Trophoblast cell (in vitro differentiated cells and primary cell): ENCODE data around the gene RNASE2.
A peak's percentile ranks its signal among the peaks of the same experiment; 100 is the strongest.

Experiments used
- DNase-seq, 2 donors: peaks; one replicate each; pipeline ENCODE4 v3.0.0-alpha.2; 2016
- H2AFZ ChIP-seq: 2 replicates; pipeline ENCODE4 v1.6.1; 2013; ENCODE audit warnings: low read length, moderate library complexity, mild to moderate bottlenecking; ENCODE audit not compliant: insufficient read depth, poor library complexity
- H2AK5ac ChIP-seq: 2 replicates; pipeline ENCODE4 v1.6.1; 2013; ENCODE audit warnings: mild to moderate bottlenecking, low read length
- H2BK120ac ChIP-seq: 2 replicates; pipeline ENCODE4 v1.6.1; 2013; ENCODE audit warnings: low read length, mild to moderate bottlenecking, moderate library complexity; ENCODE audit not compliant: insufficient read depth, poor library complexity
- H2BK12ac ChIP-seq: 2 replicates; pipeline ENCODE4 v1.6.1; 2013; ENCODE audit warnings: mild to moderate bottlenecking, low read length, moderate library complexity
- H2BK5ac ChIP-seq: 2 replicates; pipeline ENCODE4 v1.6.1; 2013; ENCODE audit warnings: low read length, low read depth, moderate library complexity, mild to moderate bottlenecking; ENCODE audit not compliant: poor library complexity
- H3K14ac ChIP-seq: 2 replicates; pipeline ENCODE4 v1.6.1; 2013; ENCODE audit warnings: mild to moderate bottlenecking, low read length
- H3K18ac ChIP-seq: 2 replicates; pipeline ENCODE4 v1.6.1; 2013; ENCODE audit warnings: mild to moderate bottlenecking, low read length
- H3K23ac ChIP-seq: 2 replicates; pipeline ENCODE4 v1.6.1; 2013; ENCODE audit warnings: low read length
- H3K27ac ChIP-seq: 2 replicates; pipeline ENCODE4 v1.5.1; 2013; ENCODE audit warnings: low read depth, mild to moderate bottlenecking, inconsistent platforms, low read length, moderate library complexity
- H3K27me3 ChIP-seq: 2 replicates; pipeline ENCODE4 v1.6.1; 2013; ENCODE audit warnings: inconsistent platforms, mild to moderate bottlenecking, low read length, moderate library complexity; ENCODE audit not compliant: insufficient read depth
- H3K36me3 ChIP-seq, 2 experiments: 1 replicate in 1 of 2; 2 replicates in 1 of 2; pipeline ENCODE4 v1.6.1; 2013; ENCODE audit warnings: low read length in 2 of 2, mild to moderate bottlenecking in 2 of 2, moderate library complexity in 1 of 2; ENCODE audit not compliant: insufficient read depth in 2 of 2, control insufficient read depth in 1 of 2
- H3K4ac ChIP-seq: 2 replicates; pipeline ENCODE4 v1.6.1; 2013; ENCODE audit warnings: low read depth, mild to moderate bottlenecking, low read length, moderate library complexity
- H3K4me1 ChIP-seq, 2 experiments: 1 replicate in 1 of 2; 2 replicates in 1 of 2; pipeline ENCODE4 v1.6.1; 2013; ENCODE audit warnings: low read length in 2 of 2, mild to moderate bottlenecking in 2 of 2, moderate library complexity in 1 of 2; ENCODE audit not compliant: insufficient read depth in 2 of 2, control insufficient read depth in 1 of 2
- H3K4me2 ChIP-seq: 2 replicates; pipeline ENCODE4 v1.6.1; 2013; ENCODE audit warnings: inconsistent platforms, mild to moderate bottlenecking, low read length, moderate library complexity
- H3K4me3 ChIP-seq: 2 replicates; pipeline ENCODE4 v1.5.1; 2013; ENCODE audit warnings: mild to moderate bottlenecking, low read depth, low read length, inconsistent platforms
- H3K79me1 ChIP-seq: one replicate; pipeline ENCODE4 v1.6.1; 2013; ENCODE audit warnings: low read length
- H3K79me2 ChIP-seq: 2 replicates; pipeline ENCODE4 v1.6.1; 2013; ENCODE audit warnings: low read length, mild to moderate bottlenecking; ENCODE audit not compliant: control insufficient read depth, insufficient read depth, poor library complexity
- H3K9ac ChIP-seq: 2 replicates; pipeline ENCODE4 v1.6.1; 2013; ENCODE audit warnings: mild to moderate bottlenecking, low read length
- H3K9me3 ChIP-seq: 2 replicates; pipeline ENCODE4 v1.6.1; 2013; ENCODE audit warnings: low read depth, mild to moderate bottlenecking, control low read depth, inconsistent platforms, low read length; ENCODE audit not compliant: insufficient read depth
- H4K12ac ChIP-seq: 2 replicates; pipeline ENCODE4 v1.6.1; 2013; ENCODE audit warnings: low read depth, mild to moderate bottlenecking, low read length, moderate library complexity
- H4K8ac ChIP-seq: 2 replicates; pipeline ENCODE4 v1.6.1; 2013; ENCODE audit warnings: low read depth, mild to moderate bottlenecking, low read length, moderate library complexity
- H4K91ac ChIP-seq: one replicate; pipeline ENCODE4 v1.6.1; 2013; ENCODE audit warnings: low read depth, mild to moderate bottlenecking, low read length, moderate library complexity
- WGBS: extraction: QIAGEN DNeasy Blood & Tissue Kit; methylation state at CpG from one replicate; pipeline ENCODE4 v1.1.7; 2013; ENCODE audit warnings: missing lambda C conversion rate; ENCODE audit not compliant: insufficient read length, insufficient coverage; ENCODE audit errors: extremely low coverage; 5-methylcytosine and 5-hydroxymethylcytosine counted together

RNASE2 gene

DNA sequence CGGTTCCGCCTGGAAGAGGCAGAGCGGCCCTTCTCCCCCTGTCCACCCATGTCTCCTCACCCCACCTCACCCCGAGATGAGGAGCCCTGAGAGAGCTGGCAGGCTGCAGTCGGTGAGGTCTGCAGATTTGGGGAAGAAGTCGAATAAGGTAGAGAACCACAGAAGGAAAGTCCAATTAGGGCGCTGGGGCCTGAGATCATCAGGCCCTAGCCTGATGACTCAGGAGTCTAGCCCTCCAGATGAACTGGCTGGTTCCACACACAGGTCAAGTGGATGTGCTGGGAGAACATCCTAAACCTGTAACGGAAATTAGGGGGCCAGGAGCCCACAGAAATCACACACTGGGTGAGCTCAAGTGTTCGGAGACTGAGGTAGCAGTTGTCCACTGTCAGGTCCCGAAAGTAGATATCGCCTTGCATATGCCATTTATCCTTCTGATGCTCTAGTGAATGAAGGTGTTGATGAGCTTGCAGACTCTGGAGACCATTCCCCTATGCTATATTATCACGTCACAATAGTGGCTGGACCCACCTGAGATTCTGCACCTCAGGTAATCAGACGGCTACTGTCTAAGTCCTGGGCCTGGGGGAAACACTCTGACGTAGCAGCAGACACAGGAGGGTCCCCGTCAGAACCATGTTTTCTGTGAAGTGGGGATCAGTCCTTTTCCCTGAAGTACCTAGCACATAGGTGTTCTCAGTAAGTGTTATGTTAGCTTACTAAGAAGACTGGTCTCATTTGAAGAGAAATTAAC, 33.6 kb downstream of the RNASE2 start:
- H3K23ac ChIP-seq: no peak overlapping the region
- H3K27ac ChIP-seq: no peak overlapping the region
- H3K14ac ChIP-seq: peak overlapping the region; percentile 21
- H3K9ac ChIP-seq: no peak overlapping the region
- H2AK5ac ChIP-seq: peak overlapping the region; percentile 77
- H3K27me3 ChIP-seq: no peaks in the 10 kb centered on the region
- H2AFZ ChIP-seq: peak overlapping the region; percentile 11
- H3K79me2 ChIP-seq: peaks cover 1% of the 10 kb centered on the region
- no peaks in the 10 kb centered on the region for H3K9me3 ChIP-seq
- peak overlapping the region; percentile 82 for H2BK12ac ChIP-seq
- H3K4me2 ChIP-seq: peak overlapping the region; percentile 16
- no peak overlapping the region for H3K4ac ChIP-seq
- peaks cover 8 to 14% of the 10 kb centered on the region in 2 experiments for H3K4me1 ChIP-seq
- no peak overlapping the region for H2BK5ac ChIP-seq
- no peak overlapping the region for H3K18ac ChIP-seq
- peaks cover 3% of the 10 kb centered on the region for H3K79me1 ChIP-seq
- peak overlapping the region; percentile 37 for H4K8ac ChIP-seq
- H4K12ac ChIP-seq: peak overlapping the region; percentile 68
- H3K36me3 ChIP-seq: peaks cover 6 to 9% of the 10 kb centered on the region in 2 experiments
- no peak for DNase-seq
- no peak overlapping the region for H3K4me3 ChIP-seq
- H2BK120ac ChIP-seq: peak overlapping the region; percentile 30
- peak overlapping the region; percentile 67 for H4K91ac ChIP-seq
- WGBS: no CpG with 5 or more reads among the region's 15 CpGs

DNA sequence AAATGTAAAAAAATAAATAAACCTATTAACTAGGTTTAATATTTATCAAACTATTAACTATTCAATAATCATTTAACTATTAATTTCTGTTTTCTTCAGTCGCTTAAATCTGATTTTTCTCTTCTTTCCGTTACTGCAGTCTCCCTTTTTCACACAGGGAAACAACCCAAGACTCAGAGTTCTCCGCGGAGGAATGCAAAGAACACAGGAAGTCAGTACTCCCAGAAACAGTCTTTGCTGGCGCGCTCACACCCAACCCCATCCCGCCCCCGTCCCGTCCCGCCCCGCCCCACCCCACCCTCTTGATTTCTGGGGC, 34.1 kb downstream of the RNASE2 start:
- no peak overlapping the region for H3K4ac ChIP-seq
- no peak overlapping the region for H4K12ac ChIP-seq
- H2AFZ ChIP-seq: no peak overlapping the region
- H3K18ac ChIP-seq: no peak overlapping the region
- no peak overlapping the region for H2BK5ac ChIP-seq
- H3K9ac ChIP-seq: no peak overlapping the region
- no peaks in the 10 kb centered on the region for H3K9me3 ChIP-seq
- H3K23ac ChIP-seq: no peak overlapping the region
- DNase-seq: no peak
- no peak overlapping the region for H3K14ac ChIP-seq
- H3K27me3 ChIP-seq: no peaks in the 10 kb centered on the region
- H3K79me1 ChIP-seq: peaks cover 3% of the 10 kb centered on the region
- WGBS: no CpG with 5 or more reads among the region's 11 CpGs
- H3K36me3 ChIP-seq: peaks cover 6 to 12% of the 10 kb centered on the region in 2 experiments
- H2AK5ac ChIP-seq: no peak overlapping the region
- no peak overlapping the region for H2BK120ac ChIP-seq
- H3K79me2 ChIP-seq: peaks cover 1% of the 10 kb centered on the region
- H3K4me2 ChIP-seq: peak overlapping the region; percentile 50
- no peak overlapping the region for H3K4me3 ChIP-seq
- peak overlapping the region; percentile 34 for H4K91ac ChIP-seq
- no peak overlapping the region for H3K27ac ChIP-seq
- H4K8ac ChIP-seq: no peak overlapping the region
- peaks cover 8 to 14% of the 10 kb centered on the region in 2 experiments for H3K4me1 ChIP-seq
- no peak overlapping the region for H2BK12ac ChIP-seq

DNA sequence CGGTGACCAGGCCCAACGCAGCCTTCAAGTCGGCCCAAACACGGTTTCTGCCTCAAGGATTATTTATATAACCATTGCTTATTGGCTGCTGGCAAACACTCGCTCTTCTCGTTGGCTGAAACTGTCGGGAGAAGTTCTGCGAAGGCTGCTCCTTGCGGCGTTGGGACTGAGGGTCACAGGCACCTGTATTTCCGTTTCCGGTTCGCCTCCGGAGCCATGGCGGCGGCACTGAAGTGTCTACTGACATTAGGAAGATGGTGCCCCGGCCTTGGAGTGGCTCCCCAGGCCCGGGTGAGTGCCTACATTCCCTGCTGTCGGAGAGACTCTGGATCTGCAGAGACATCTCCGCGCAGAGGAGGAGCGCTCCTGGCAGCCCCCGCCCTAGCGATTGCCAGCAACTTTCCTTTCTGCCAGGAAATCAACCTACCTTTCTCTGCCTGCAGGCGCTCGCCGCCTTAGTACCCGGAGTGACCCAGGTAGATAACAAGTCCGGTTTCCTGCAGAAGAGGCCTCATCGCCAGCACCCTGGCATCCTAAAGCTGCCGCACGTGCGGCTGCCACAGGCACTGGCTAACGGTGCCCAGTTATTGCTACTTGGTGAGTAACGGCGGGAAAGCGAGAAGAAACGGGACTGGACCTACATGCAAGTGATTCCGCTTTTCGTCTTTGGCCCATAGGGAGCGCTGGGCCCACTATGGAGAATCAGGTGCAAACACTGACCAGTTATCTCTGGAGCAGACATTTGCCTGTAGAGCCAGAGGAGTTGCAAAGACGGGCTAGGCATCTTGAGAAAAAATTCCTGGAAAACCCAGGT, 34.7 kb downstream of the RNASE2 start, which contains the start of gene METTL17:
Gene METTL17 (plus strand): TSS at position 194 of the 814 bp plus-strand sequence. CDS start 23 bp downstream, at position 217.
- Histone ChIP-seq H4K91ac (peak within 1 kb of the TSS; percentile 72), H2BK12ac (peak within 1 kb of the TSS; percentile 25), H2AK5ac (peak within 1 kb of the TSS; percentile 49), H3K14ac (peak within 1 kb of the TSS; percentile 74), H2BK120ac (peak within 1 kb of the TSS; percentile 30), H3K4ac (peak within 1 kb of the TSS; percentile 65), H2BK5ac (peak within 1 kb of the TSS; percentile 24), H3K18ac (peak within 1 kb of the TSS; percentile 76), H2AFZ (peak within 1 kb of the TSS; percentile 96), H3K79me1 (peaks cover 3% of the 10 kb centered on the region), H3K27me3 (no peaks in the 10 kb centered on the region), H3K9me3 (no peaks in the 10 kb centered on the region), H3K4me3 (peak within 1 kb of the TSS; percentile 79), H3K9ac (peak within 1 kb of the TSS; percentile 55), H3K36me3 (peaks cover 6 to 17% of the 10 kb centered on the region in 2 experiments), H3K23ac (no peak within 1 kb of the TSS), H3K79me2 (peaks cover 1% of the 10 kb centered on the region), H3K4me1 (peaks cover 8 to 14% of the 10 kb centered on the region in 2 experiments), H4K12ac (peak within 1 kb of the TSS; percentile 77), H4K8ac (peak within 1 kb of the TSS; percentile 98), H3K4me2 (peak within 1 kb of the TSS; percentile 66), H3K27ac (peak within 1 kb of the TSS; percentile 71)
- peak; percentile 90 to 96 for DNase-seq
- no CpG with 5 or more reads among the region's 42 CpGs for WGBS

DNA sequence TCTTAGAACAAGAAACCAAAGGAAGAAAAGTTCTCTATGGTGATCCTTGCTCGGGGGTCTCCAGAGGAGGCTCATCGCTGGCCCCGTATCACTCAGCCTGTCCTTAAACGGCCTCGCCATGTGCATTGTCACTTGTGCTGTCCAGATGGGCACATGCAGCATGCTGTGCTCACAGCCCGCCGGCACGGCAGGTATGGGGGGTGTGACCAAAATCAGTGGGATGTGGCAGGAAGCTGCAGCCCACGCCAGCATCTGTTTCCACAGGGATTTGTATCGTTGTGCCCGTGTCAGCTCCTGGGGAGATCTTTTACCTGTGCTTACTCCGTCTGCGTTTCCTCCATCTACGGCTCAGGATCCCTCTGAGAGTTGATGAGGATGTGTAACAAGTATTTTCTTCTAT, 41.2 kb downstream of the RNASE2 start:
- no peak overlapping the region for H3K4me3 ChIP-seq

More for the DNA sequence above, 41.2 kb downstream of the RNASE2 start:
- Histone ChIP-seq H3K4me1 (peaks cover 10 to 22% of the 10 kb centered on the region in 2 experiments), H3K36me3 (peaks cover 14 to 32% of the 10 kb centered on the region in 2 experiments), H2AK5ac (no peak overlapping the region), H2BK120ac (no peak overlapping the region), H3K23ac (no peak overlapping the region), H3K27me3 (no peaks in the 10 kb centered on the region), H3K79me1 (peaks cover 2% of the 10 kb centered on the region), H2AFZ (no peak overlapping the region), H3K27ac (no peak overlapping the region), H2BK5ac (no peak overlapping the region), H3K79me2 (peaks cover 1% of the 10 kb centered on the region), H3K4me2 (no peak overlapping the region), H3K4ac (no peak overlapping the region), H2BK12ac (no peak overlapping the region), H4K91ac (no peak overlapping the region), H3K18ac (no peak overlapping the region), H3K9me3 (peaks cover 1% of the 10 kb centered on the region), H4K8ac (no peak overlapping the region), H3K14ac (no peak overlapping the region), H4K12ac (no peak overlapping the region), H3K9ac (no peak overlapping the region)
- DNase-seq: no peak
- no CpG with 5 or more reads among the region's 14 CpGs for WGBS
